Kidney epithelial cell (primary cell): ENCODE results near the gene MRPS10. TPM values are rescaled to one million over a fixed set of nuclear protein-coding genes. Genes with fewer than 3 reads are reported as not detected.

ENCODE experiments used
- DNase-seq: peaks from one replicate; pipeline ENCODE4 v3.0.0-alpha.2; 2010; ENCODE audit warnings: low read depth
- H3K27me3 ChIP-seq: 2 replicates; pipeline ENCODE4 v1.6.0; 2011; ENCODE audit warnings: low read length; ENCODE audit not compliant: control insufficient read depth, insufficient read depth
- H3K36me3 ChIP-seq: 2 replicates; pipeline ENCODE4 v1.5.1; 2011; ENCODE audit warnings: low read length; ENCODE audit not compliant: control insufficient read depth, insufficient read depth
- H3K4me3 ChIP-seq: 2 replicates; pipeline ENCODE4 v1.5.1; 2011; ENCODE audit warnings: low read depth, mild to moderate bottlenecking, control low read depth, low read length
- CTCF ChIP-seq: IDR thresholded peaks from 2 replicates; pipeline ENCODE4 v1.5.1; 2011; ENCODE audit warnings: mild to moderate bottlenecking, moderate library complexity, low read length, control low read depth, inconsistent platforms; ENCODE audit not compliant: insufficient read depth, poor library complexity, severe bottlenecking
- total RNA-seq: library from RNA; depleted of rRNA; stranded (reverse); fragments of >200 nt; gene quantifications from 2 replicates; pipeline ENCODE4 v1.2.3, GENCODE V29; 2015

The MRPS10 gene
- total RNA-seq, 1 donor from 2014 or later: 53.1 TPM

GRCh38 chr6:42158631-42159030 lies 59.0 kb downstream of the MRPS10 start:
- no peaks in the 10 kb centered on the region for H3K36me3 ChIP-seq
- DNase-seq: no peak
- H3K4me3 ChIP-seq: no peak overlapping the region
- peaks cover 2% of the 10 kb centered on the region for H3K27me3 ChIP-seq
- no peak for TF ChIP-seq CTCF

GRCh38 chr6:42158011-42158410 lies 59.6 kb downstream of the MRPS10 start:
- Histone ChIP-seq H3K36me3 (no peaks in the 10 kb centered on the region), H3K27me3 (peaks cover 2% of the 10 kb centered on the region), H3K4me3 (no peak overlapping the region)
- no peak for DNase-seq
- TF ChIP-seq CTCF: no peak

Other genes starting within 250 kb of the MRPS10 start
- gene TAF8, start 167.3 kb downstream of the MRPS10 start, total RNA-seq: 12.6 and 13.5 TPM in 2 replicates
- 18.9 and 24.2 TPM in 2 replicates for gene C6orf132, start 75.2 kb downstream of the MRPS10 start, total RNA-seq
- 0.25 and 0.96 TPM in 2 replicates for gene GUCA1A, start 44.5 kb downstream of the MRPS10 start, total RNA-seq
- 0.71 TPM in 1 of 2 replicates, not detected in the other for gene GUCA1B, start 22.9 kb downstream of the MRPS10 start, total RNA-seq
- gene TRERF1, start 234.1 kb upstream of the MRPS10 start, total RNA-seq: 0.75 and 1.4 TPM in 2 replicates